Loucy (cell line): ENCODE results near the gene SCYGR2.

Experiments
- H2AFZ ChIP-seq: fragments of 200-600 bp; sonication (generic); 2 replicates; pipeline ENCODE4 v1.6.0; 2016; ENCODE audit warnings: antibody characterized with exemption, mild to moderate bottlenecking, low read length, moderate library complexity
- H3F3A ChIP-seq: fragments of 200-600 bp; 2 replicates; pipeline ENCODE4 v1.6.0; 2016; ENCODE audit warnings: antibody characterized with exemption, low read depth, mild to moderate bottlenecking
- H3K27me3 ChIP-seq: fragments of 200-600 bp; sonication (generic); 2 replicates; pipeline ENCODE4 v1.6.1; 2014; ENCODE audit warnings: low read length, mild to moderate bottlenecking; ENCODE audit not compliant: insufficient read depth, poor library complexity, severe bottlenecking
- H3K36me3 ChIP-seq: fragments of 200-600 bp; sonication (generic); 2 replicates; pipeline ENCODE4 v1.6.1; 2016; ENCODE audit warnings: low read length; ENCODE audit not compliant: insufficient read depth
- H3K4me1 ChIP-seq: fragments of 200-600 bp; sonication (generic); 2 replicates; pipeline ENCODE4 v1.5.1; 2014; ENCODE audit warnings: low read length, mild to moderate bottlenecking; ENCODE audit not compliant: insufficient read depth, poor library complexity, severe bottlenecking
- H3K4me2 ChIP-seq: fragments of 200-600 bp; sonication (generic); 2 replicates; pipeline ENCODE4 v1.6.0; 2014; ENCODE audit warnings: antibody characterized with exemption, low read length, low read depth, mild to moderate bottlenecking; ENCODE audit not compliant: poor library complexity, severe bottlenecking
- H3K4me3 ChIP-seq: fragments of 200-600 bp; sonication (generic); 2 replicates; pipeline ENCODE4 v1.5.1; 2014; ENCODE audit warnings: low read length, mild to moderate bottlenecking, mixed read lengths; ENCODE audit not compliant: poor library complexity, severe bottlenecking
- H3K79me2 ChIP-seq: fragments of 200-600 bp; sonication (generic); 2 replicates; pipeline ENCODE4 v1.6.1; 2014; ENCODE audit warnings: low read length; ENCODE audit not compliant: insufficient read depth
- H3K9ac ChIP-seq: fragments of 200-600 bp; sonication (generic); 2 replicates; pipeline ENCODE4 v1.6.0; 2014; ENCODE audit warnings: mild to moderate bottlenecking, low read depth, low read length, moderate library complexity; ENCODE audit not compliant: poor library complexity, severe bottlenecking
- H3K9me2 ChIP-seq: fragments of 200-600 bp; sonication (generic); replicated peaks from 2 replicates; pipeline ENCODE4 v1.6.1; 2016; ENCODE audit warnings: low read depth, low read length, mixed read lengths
- H3K9me3 ChIP-seq: fragments of 200-600 bp; sonication (generic); 2 replicates; pipeline ENCODE4 v1.6.1; 2014; ENCODE audit warnings: mild to moderate bottlenecking, antibody characterized with exemption, low read length, low read depth; ENCODE audit not compliant: insufficient read depth
- H4K20me1 ChIP-seq: fragments of 200-600 bp; sonication (generic); 2 replicates; pipeline ENCODE4 v1.6.0; 2014; ENCODE audit warnings: antibody characterized with exemption, low read length, mild to moderate bottlenecking; ENCODE audit not compliant: insufficient read depth, poor library complexity, severe bottlenecking
- CTCF ChIP-seq: fragments of 200-600 bp; sonication (generic); conservative IDR thresholded peaks from 2 replicates; pipeline ENCODE4 v1.5.1; 2014; ENCODE audit warnings: mild to moderate bottlenecking, antibody characterized with exemption, low read length
- EZH2phosphoT487 ChIP-seq: fragments of 200-600 bp; IDR thresholded peaks from 2 replicates; pipeline ENCODE4 v1.6.1; 2018; ENCODE audit warnings: antibody characterized with exemption, mild to moderate bottlenecking, moderate library complexity, borderline replicate concordance

SCYGR2 gene

GRCh38 chr2:227592694-227593387, 5.9 kb upstream of the SCYGR2 start:
- Histone ChIP-seq H2AFZ (no peak overlapping the region), H3K36me3 (no peaks in the 10 kb centered on the region), H3K4me2 (no peak overlapping the region), H3K9ac (no peak overlapping the region), H3K9me3 (no peaks in the 10 kb centered on the region), H4K20me1 (no peaks in the 10 kb centered on the region), H3K79me2 (no peaks in the 10 kb centered on the region), H3K9me2 (no peaks in the 10 kb centered on the region), H3F3A (no peaks in the 10 kb centered on the region), H3K4me3 (no peak overlapping the region), H3K27me3 (no peaks in the 10 kb centered on the region), H3K4me1 (no peaks in the 10 kb centered on the region)
- no peak for TF ChIP-seq CTCF
- TF ChIP-seq EZH2phosphoT487, result no peak

GRCh38 chr2:227595797-227596196, 2.9 kb upstream of the SCYGR2 start:
- TF ChIP-seq CTCF, result no peak
- TF ChIP-seq EZH2phosphoT487, result no peak
- no peaks in the 10 kb centered on the region for H3K79me2 ChIP-seq
- no peaks in the 10 kb centered on the region for H3K4me1 ChIP-seq

DNA sequence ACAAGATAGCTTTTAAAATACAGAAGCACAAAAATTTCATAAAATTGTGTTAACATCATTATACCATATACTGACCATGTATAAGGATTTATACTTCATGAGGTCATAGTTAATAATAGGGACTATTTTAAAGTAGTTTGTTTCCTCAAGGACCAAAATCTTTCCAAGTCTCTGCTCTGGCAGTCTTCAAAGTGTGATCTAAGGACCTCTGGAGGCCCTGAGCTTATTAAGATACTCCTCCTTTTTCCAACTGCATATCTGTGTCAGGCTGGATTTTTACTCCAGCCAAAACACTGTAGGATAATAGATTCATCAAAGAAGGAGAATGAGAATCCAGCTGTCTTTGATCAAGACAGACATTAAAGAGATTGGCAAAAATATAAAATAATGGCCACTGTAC, 1.7 kb upstream of the SCYGR2 start:
- Histone ChIP-seq H3K9ac (no peak overlapping the region), H3K9me2 (no peaks in the 10 kb centered on the region), H4K20me1 (no peaks in the 10 kb centered on the region), H3K4me1 (no peaks in the 10 kb centered on the region), H2AFZ (no peak overlapping the region), H3K4me2 (no peak overlapping the region), H3K36me3 (no peaks in the 10 kb centered on the region), H3K4me3 (no peak overlapping the region), H3K9me3 (no peaks in the 10 kb centered on the region), H3F3A (no peaks in the 10 kb centered on the region), H3K79me2 (no peaks in the 10 kb centered on the region), H3K27me3 (no peaks in the 10 kb centered on the region)
- TF ChIP-seq EZH2phosphoT487, result no peak
- no peak for TF ChIP-seq CTCF

More at GRCh38 chr2:227595797-227596196, 2.9 kb upstream of the SCYGR2 start:
- no peak overlapping the region for H3K4me3 ChIP-seq
- no peaks in the 10 kb centered on the region for H3K27me3 ChIP-seq
- H3K9me3 ChIP-seq, result no peaks in the 10 kb centered on the region
- H4K20me1 ChIP-seq, result no peaks in the 10 kb centered on the region
- no peak overlapping the region for H3K9ac ChIP-seq
- H3F3A ChIP-seq, result no peaks in the 10 kb centered on the region
- no peak overlapping the region for H3K4me2 ChIP-seq
- no peaks in the 10 kb centered on the region for H3K9me2 ChIP-seq
- no peak overlapping the region for H2AFZ ChIP-seq
- H3K36me3 ChIP-seq, result no peaks in the 10 kb centered on the region
